ENCODE data around the gene LRRC56.

The LRRC56 gene

DNA sequence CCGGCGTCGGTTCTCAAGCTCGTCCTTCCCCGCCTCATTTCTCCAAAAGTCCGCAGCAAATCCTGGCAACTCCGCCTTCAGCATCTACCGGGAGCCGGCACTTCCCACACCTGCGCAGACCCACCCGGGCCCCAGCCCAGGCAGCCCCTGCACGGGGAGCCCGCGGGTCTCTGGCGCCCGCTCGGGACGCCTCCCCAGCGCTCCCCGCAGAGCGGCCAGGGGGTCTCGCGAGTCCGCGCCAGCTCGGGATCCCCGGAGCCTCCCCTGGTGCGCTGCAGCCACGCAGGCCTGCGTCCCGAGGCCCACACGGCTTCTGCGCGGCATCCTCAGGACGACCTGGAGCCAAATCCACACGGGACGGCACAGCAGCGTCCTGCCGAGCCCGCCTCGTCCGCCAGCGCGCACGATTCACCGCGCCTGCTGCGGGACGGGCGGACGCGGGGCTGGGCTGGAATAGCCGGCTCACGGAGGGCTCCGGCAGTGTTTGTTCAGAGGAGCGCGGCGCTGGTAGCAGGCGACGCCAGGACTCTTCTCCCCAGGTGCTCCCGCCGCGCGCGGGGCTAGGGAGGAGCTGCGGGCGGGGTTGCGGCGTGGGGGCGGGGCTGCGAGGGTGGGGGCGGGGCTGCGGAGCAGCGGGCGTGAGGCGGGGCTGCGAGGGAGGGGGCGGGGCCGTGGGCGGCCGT lies 38.1 kb downstream of the LRRC56 start:
- Histone ChIP-seq H3K27ac (ENCODE audit: extremely low read depth, low read depth, low read length) (peak overlapping the region; percentile 40; the same call in 1 of the 2 replicates), H3K4me1 (ENCODE audit: control insufficient read depth, insufficient read depth, low read length) (peaks cover 5% of the 10 kb centered on the region), H3K36me3 (ENCODE audit: control insufficient read depth in 2 of 2, insufficient read depth in 1 of 2, low read length in 2 of 2) (peaks cover 0 to 21% of the 10 kb centered on the region in 2 experiments; a peak in 1 of 3 replicates), H3K4me3 (ENCODE audit: low read depth, low read length) (peak overlapping the region; percentile 56), H3K9me3 (ENCODE audit: control insufficient read depth, insufficient read depth, low read depth, low read length) (no peaks in the 10 kb centered on the region)
- ChIA-PET POLR2A (interaction anchor here (0.6 to 2.0 kb wide), 20 partner anchors 10 to 368 kb away, joined by 3 to 28 read pairs (median 4); partner anchors contain the start of genes BET1L, HRAS, IRF7 and LMNTD2), CTCF (interaction anchor here (0.8 kb wide), 1 partner anchor 37 kb away, joined by 3 read pairs; no protein-coding TSS in a partner anchor)
- TF ChIP-seq ZNF610 (tag by site-specific recombination; IDR thresholded peaks at IDR 0.05; ENCODE audit: borderline replicate concordance) = no peak
- TF ChIP-seq ZNF548 (tag by site-specific recombination; IDR thresholded peaks at IDR 0.05) = no peak
- no peak for TF ChIP-seq REPIN1 (tag by site-specific recombination; IDR thresholded peaks at IDR 0.05; ENCODE audit: low read depth)
- no peak for TF ChIP-seq ZNF169 (tag by site-specific recombination; IDR thresholded peaks at IDR 0.05)
- TF ChIP-seq ZNF324 (tag by site-specific recombination; IDR thresholded peaks at IDR 0.05) = no peak
- peak; percentile 85 for TF ChIP-seq ZNF394 (tag by site-specific recombination; IDR thresholded peaks at IDR 0.05; ENCODE audit: borderline replicate concordance)
- TF ChIP-seq, protein P1, sequence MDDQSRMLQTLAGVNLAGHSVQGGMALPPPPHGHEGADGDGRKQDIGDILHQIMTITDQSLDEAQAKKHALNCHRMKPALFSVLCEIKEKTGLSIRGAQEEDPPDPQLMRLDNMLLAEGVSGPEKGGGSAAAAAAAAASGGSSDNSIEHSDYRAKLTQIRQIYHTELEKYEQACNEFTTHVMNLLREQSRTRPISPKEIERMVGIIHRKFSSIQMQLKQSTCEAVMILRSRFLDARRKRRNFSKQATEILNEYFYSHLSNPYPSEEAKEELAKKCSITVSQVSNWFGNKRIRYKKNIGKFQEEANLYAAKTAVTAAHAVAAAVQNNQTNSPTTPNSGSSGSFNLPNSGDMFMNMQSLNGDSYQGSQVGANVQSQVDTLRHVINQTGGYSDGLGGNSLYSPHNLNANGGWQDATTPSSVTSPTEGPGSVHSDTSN (CRISPR knock-in tag; IDR thresholded peaks at IDR 0.05) = no peak
- TF ChIP-seq, protein P2, sequence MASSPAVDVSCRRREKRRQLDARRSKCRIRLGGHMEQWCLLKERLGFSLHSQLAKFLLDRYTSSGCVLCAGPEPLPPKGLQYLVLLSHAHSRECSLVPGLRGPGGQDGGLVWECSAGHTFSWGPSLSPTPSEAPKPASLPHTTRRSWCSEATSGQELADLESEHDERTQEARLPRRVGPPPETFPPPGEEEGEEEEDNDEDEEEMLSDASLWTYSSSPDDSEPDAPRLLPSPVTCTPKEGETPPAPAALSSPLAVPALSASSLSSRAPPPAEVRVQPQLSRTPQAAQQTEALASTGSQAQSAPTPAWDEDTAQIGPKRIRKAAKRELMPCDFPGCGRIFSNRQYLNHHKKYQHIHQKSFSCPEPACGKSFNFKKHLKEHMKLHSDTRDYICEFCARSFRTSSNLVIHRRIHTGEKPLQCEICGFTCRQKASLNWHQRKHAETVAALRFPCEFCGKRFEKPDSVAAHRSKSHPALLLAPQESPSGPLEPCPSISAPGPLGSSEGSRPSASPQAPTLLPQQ (tag by site-specific recombination; IDR thresholded peaks at IDR 0.05) = no peak
- TF ChIP-seq ZBTB1 (tag by site-specific recombination; IDR thresholded peaks at IDR 0.05) = no peak
- no peak for TF ChIP-seq ZBTB8A (tag by site-specific recombination; IDR thresholded peaks at IDR 0.05)
- no peak for TF ChIP-seq ZFHX2 (tag by site-specific recombination; conservative IDR thresholded peaks at IDR 0.05)
- peak; percentile 66 for TF ChIP-seq ZIC2 (tag by site-specific recombination; IDR thresholded peaks at IDR 0.05)
- TF ChIP-seq, protein P3, sequence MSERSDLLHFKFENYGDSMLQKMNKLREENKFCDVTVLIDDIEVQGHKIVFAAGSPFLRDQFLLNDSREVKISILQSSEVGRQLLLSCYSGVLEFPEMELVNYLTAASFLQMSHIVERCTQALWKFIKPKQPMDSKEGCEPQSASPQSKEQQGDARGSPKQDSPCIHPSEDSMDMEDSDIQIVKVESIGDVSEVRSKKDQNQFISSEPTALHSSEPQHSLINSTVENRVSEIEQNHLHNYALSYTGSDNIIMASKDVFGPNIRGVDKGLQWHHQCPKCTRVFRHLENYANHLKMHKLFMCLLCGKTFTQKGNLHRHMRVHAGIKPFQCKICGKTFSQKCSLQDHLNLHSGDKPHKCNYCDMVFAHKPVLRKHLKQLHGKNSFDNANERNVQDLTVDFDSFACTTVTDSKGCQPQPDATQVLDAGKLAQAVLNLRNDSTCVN (tag by site-specific recombination; optimal IDR thresholded peaks at IDR 0.05) = peak; percentile 68
- no peak for TF ChIP-seq KLF16 (tag by site-specific recombination; IDR thresholded peaks at IDR 0.05)
- TF ChIP-seq ZNF626 (tag by site-specific recombination; IDR thresholded peaks at IDR 0.05) = no peak
- TF ChIP-seq ZNF292 (tag by site-specific recombination; IDR thresholded peaks at IDR 0.05; ENCODE audit: borderline replicate concordance, low read depth) = no peak
- no peak for TF ChIP-seq ZNF311 (tag by site-specific recombination; IDR thresholded peaks at IDR 0.05; ENCODE audit: borderline replicate concordance)
- TF ChIP-seq IKZF3 (tag by site-specific recombination; IDR thresholded peaks at IDR 0.05) = 0 out of 2 replicates have a peak, but pooled peaks have one; percentile 27
- no peak for TF ChIP-seq GFI1B (tag by site-specific recombination; IDR thresholded peaks at IDR 0.05)
- TF ChIP-seq, protein P4, sequence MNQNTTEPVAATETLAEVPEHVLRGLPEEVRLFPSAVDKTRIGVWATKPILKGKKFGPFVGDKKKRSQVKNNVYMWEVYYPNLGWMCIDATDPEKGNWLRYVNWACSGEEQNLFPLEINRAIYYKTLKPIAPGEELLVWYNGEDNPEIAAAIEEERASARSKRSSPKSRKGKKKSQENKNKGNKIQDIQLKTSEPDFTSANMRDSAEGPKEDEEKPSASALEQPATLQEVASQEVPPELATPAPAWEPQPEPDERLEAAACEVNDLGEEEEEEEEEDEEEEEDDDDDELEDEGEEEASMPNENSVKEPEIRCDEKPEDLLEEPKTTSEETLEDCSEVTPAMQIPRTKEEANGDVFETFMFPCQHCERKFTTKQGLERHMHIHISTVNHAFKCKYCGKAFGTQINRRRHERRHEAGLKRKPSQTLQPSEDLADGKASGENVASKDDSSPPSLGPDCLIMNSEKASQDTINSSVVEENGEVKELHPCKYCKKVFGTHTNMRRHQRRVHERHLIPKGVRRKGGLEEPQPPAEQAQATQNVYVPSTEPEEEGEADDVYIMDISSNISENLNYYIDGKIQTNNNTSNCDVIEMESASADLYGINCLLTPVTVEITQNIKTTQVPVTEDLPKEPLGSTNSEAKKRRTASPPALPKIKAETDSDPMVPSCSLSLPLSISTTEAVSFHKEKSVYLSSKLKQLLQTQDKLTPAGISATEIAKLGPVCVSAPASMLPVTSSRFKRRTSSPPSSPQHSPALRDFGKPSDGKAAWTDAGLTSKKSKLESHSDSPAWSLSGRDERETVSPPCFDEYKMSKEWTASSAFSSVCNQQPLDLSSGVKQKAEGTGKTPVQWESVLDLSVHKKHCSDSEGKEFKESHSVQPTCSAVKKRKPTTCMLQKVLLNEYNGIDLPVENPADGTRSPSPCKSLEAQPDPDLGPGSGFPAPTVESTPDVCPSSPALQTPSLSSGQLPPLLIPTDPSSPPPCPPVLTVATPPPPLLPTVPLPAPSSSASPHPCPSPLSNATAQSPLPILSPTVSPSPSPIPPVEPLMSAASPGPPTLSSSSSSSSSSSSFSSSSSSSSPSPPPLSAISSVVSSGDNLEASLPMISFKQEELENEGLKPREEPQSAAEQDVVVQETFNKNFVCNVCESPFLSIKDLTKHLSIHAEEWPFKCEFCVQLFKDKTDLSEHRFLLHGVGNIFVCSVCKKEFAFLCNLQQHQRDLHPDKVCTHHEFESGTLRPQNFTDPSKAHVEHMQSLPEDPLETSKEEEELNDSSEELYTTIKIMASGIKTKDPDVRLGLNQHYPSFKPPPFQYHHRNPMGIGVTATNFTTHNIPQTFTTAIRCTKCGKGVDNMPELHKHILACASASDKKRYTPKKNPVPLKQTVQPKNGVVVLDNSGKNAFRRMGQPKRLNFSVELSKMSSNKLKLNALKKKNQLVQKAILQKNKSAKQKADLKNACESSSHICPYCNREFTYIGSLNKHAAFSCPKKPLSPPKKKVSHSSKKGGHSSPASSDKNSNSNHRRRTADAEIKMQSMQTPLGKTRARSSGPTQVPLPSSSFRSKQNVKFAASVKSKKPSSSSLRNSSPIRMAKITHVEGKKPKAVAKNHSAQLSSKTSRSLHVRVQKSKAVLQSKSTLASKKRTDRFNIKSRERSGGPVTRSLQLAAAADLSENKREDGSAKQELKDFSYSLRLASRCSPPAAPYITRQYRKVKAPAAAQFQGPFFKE (tag by site-specific recombination; IDR thresholded peaks at IDR 0.05; ENCODE audit: borderline replicate concordance) = no peak
- peak; percentile 37; the same call in 1 of the 2 replicates for TF ChIP-seq ZNF341 (tag by site-specific recombination; IDR thresholded peaks at IDR 0.05; ENCODE audit: low read depth)
- TF ChIP-seq MZF1 (tag by site-specific recombination; IDR thresholded peaks at IDR 0.05; ENCODE audit: borderline replicate concordance) = no peak
- no peak for TF ChIP-seq ZNF114 (tag by site-specific recombination; IDR thresholded peaks at IDR 0.05)
- no peak for TF ChIP-seq ZNF585B (tag by site-specific recombination; IDR thresholded peaks at IDR 0.05)
- peak; percentile 23; the same call in 1 of the 2 replicates for TF ChIP-seq OSR2 (tag by site-specific recombination; IDR thresholded peaks at IDR 0.05)
- TF ChIP-seq, protein P5, sequence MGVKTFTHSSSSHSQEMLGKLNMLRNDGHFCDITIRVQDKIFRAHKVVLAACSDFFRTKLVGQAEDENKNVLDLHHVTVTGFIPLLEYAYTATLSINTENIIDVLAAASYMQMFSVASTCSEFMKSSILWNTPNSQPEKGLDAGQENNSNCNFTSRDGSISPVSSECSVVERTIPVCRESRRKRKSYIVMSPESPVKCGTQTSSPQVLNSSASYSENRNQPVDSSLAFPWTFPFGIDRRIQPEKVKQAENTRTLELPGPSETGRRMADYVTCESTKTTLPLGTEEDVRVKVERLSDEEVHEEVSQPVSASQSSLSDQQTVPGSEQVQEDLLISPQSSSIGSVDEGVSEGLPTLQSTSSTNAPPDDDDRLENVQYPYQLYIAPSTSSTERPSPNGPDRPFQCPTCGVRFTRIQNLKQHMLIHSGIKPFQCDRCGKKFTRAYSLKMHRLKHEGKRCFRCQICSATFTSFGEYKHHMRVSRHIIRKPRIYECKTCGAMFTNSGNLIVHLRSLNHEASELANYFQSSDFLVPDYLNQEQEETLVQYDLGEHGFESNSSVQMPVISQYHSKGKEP (tag by site-specific recombination; IDR thresholded peaks at IDR 0.05) = no peak
- no peak for TF ChIP-seq MEIS1 (CRISPR knock-in tag; IDR thresholded peaks at IDR 0.05; ENCODE audit: borderline replicate concordance)

Measured in HEK293 (cell line).